HEK293T (cell line): ENCODE measurements around the gene TAF15.

ENCODE experiments used
- CTBP1 ChIP-seq: fragments of 450-650 bp; IDR thresholded peaks from 2 replicates; pipeline ENCODE4 v1.6.1; 2016; ENCODE audit warnings: borderline replicate concordance
- FOXM1 ChIP-seq: fragments of 450-650 bp; IDR thresholded peaks from 2 replicates; pipeline ENCODE4 v1.6.1; 2017; ENCODE audit warnings: mild to moderate bottlenecking, borderline replicate concordance
- HDGF ChIP-seq: fragments of 450-650 bp; IDR thresholded peaks from 2 replicates; pipeline ENCODE4 v1.6.1; 2017; ENCODE audit warnings: antibody characterized with exemption, borderline replicate concordance
- L3MBTL2 ChIP-seq: fragments of 450-650 bp; conservative IDR thresholded peaks from 2 replicates; pipeline ENCODE4 v1.6.1; 2016; ENCODE audit warnings: mild to moderate bottlenecking
- LEF1 ChIP-seq: fragments of 450-650 bp; IDR thresholded peaks from 2 replicates; pipeline ENCODE4 v1.6.1; 2017; ENCODE audit warnings: mild to moderate bottlenecking, borderline replicate concordance
- SP1 ChIP-seq: fragments of 450-650 bp; IDR thresholded peaks from 2 replicates; pipeline ENCODE4 v1.6.1; 2017
- SUZ12 ChIP-seq: fragments of 450-650 bp; IDR thresholded peaks from 2 replicates; pipeline ENCODE4 v1.6.1; 2016; ENCODE audit warnings: mild to moderate bottlenecking
- TARDBP ChIP-seq: fragments of 450-650 bp; IDR thresholded peaks from 2 replicates; pipeline ENCODE4 v1.6.1; 2016

- no peak for TF ChIP-seq FOXM1
- TF ChIP-seq TARDBP: no peak
- TF ChIP-seq L3MBTL2: no peak
- TF ChIP-seq SUZ12: no peak
- TF ChIP-seq LEF1: no peak
- no peak for TF ChIP-seq CTBP1
- TF ChIP-seq SP1: no peak
- no peak for TF ChIP-seq HDGF
Observed at GRCh38 chr17:35788477-35789368, 20.6 kb upstream of the TAF15 start.
